Esophagus muscularis mucosa (tissue), 4 donors: Measurements from ENCODE around the gene KLHL26.

Source experiments
- CTCF ChIP-seq, 3 experiments: fragments of 200-600 bp in 2 of 3; fragments of 450-650 bp in 1 of 3; sonication (generic) in 2 of 3; IDR thresholded peaks; one replicate each; pipeline ENCODE4 v1.5.1; 2017 to 2019; ENCODE audit warnings: antibody characterized with exemption in 3 of 3, mild to moderate bottlenecking in 2 of 3, moderate library complexity in 1 of 3
- EP300 ChIP-seq: sonication (generic); formaldehyde crosslinking; IDR thresholded peaks from one replicate; pipeline ENCODE4 v1.6.1; 2017; ENCODE audit warnings: antibody characterized with exemption
- POLR2A ChIP-seq: fragments of 450-650 bp; IDR thresholded peaks from one replicate; pipeline ENCODE4 v1.6.1; 2017; ENCODE audit warnings: antibody characterized with exemption, moderate library complexity, mild to moderate bottlenecking, low read depth

GRCh38 chr19:18596752-18597157 is 40.1 kb upstream of the KLHL26 start:
- TF ChIP-seq CTCF (IDR thresholded peaks at IDR 0.05) (no peak), EP300 (no peak), POLR2A (no peak)
